Measurements from ENCODE around the gene CMIP. TPM values are rescaled to one million over a fixed set of nuclear protein-coding genes. Genes with fewer than 3 reads are reported as not detected.

Gene CMIP
- polyA plus RNA-seq, 1 donor from 2014 or later = 15.1 TPM

DNA sequence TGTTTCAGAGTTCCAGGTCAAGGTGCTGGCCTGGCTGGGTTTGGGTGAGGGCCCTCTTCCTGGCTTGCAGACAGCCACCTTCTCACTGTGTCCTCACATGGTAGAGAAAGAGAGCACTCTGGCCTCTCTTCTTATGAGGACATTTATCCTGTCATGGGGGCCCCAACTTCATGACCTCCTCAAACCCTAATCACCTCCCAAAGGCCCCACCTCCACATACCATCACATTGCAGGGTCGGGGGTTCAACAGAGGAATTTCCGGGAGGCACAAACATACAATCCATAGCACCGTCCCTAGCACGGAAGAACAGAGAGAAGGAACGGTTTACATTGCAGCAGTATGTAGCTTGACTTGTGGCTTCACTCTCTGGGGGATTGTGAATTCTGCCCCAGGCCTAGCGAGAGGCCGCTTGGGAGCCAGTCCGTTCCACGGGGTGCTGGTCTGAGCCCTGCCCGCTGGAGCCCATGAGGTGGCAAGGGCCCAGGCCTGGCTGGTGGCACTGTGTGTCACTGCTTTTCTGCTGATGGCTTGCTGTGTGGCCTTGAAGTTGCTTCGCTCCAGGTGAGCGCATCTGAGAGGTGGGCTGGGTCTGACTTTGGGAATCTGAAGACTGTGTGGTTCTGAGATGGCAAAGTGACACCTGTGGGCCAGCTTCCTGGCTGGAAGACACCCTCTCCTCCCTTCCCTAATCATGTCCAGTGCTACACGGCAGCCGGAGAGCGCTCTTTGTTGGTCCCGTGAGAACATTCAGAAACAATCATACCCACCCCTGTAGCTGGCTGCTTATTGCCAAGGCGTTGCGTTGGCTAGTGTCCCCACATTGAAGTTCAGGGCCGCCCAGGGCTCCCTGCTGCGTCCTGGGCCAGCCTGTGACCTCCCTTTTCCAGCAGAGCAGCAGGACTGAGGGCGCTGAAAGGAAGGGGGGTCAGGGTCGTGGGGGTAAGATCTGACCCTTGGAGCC is 98.3 kb downstream of the CMIP start:
- no peaks in the 10 kb centered on the region for H3K36me3 ChIP-seq (ENCODE audit: insufficient read depth, low read length)
- peaks cover 60% of the 10 kb centered on the region for H3K79me2 ChIP-seq (replicated peaks; ENCODE audit: insufficient read depth, low read length)
- no peak overlapping the region for H3K4me2 ChIP-seq (ENCODE audit: low read length)
- H3K27me3 ChIP-seq (ENCODE audit: insufficient read depth, low read depth, low read length) = no peaks in the 10 kb centered on the region
- H3K9ac ChIP-seq (ENCODE audit: low read length) = no peak overlapping the region
- H2AFZ ChIP-seq (ENCODE audit: low read depth, low read length) = no peak overlapping the region
- H3F3A ChIP-seq (ENCODE audit: insufficient read depth, low read length, poor library complexity, severe bottlenecking) = peaks cover 3% of the 10 kb centered on the region
- no peaks in the 10 kb centered on the region for H3K9me3 ChIP-seq (ENCODE audit: low read length)
- peak overlapping the region; percentile 69 for H3K27ac ChIP-seq (ENCODE audit: low read length)
- H3K4me3 ChIP-seq (ENCODE audit: low read length) = no peak overlapping the region
- TF ChIP-seq RAD21 (conservative IDR thresholded peaks at IDR 0.05) = no peak
- no peak for TF ChIP-seq MXI1 (conservative IDR thresholded peaks at IDR 0.05; ENCODE audit: poor library complexity, severe bottlenecking)
- no peak for TF ChIP-seq POLR2AphosphoS5 (IDR thresholded peaks at IDR 0.05)
- TF ChIP-seq, protein P1, sequence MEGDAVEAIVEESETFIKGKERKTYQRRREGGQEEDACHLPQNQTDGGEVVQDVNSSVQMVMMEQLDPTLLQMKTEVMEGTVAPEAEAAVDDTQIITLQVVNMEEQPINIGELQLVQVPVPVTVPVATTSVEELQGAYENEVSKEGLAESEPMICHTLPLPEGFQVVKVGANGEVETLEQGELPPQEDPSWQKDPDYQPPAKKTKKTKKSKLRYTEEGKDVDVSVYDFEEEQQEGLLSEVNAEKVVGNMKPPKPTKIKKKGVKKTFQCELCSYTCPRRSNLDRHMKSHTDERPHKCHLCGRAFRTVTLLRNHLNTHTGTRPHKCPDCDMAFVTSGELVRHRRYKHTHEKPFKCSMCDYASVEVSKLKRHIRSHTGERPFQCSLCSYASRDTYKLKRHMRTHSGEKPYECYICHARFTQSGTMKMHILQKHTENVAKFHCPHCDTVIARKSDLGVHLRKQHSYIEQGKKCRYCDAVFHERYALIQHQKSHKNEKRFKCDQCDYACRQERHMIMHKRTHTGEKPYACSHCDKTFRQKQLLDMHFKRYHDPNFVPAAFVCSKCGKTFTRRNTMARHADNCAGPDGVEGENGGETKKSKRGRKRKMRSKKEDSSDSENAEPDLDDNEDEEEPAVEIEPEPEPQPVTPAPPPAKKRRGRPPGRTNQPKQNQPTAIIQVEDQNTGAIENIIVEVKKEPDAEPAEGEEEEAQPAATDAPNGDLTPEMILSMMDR (IDR thresholded peaks at IDR 0.05; ENCODE audit: poor library complexity, severe bottlenecking) = no peak
- TF ChIP-seq, protein P2, sequence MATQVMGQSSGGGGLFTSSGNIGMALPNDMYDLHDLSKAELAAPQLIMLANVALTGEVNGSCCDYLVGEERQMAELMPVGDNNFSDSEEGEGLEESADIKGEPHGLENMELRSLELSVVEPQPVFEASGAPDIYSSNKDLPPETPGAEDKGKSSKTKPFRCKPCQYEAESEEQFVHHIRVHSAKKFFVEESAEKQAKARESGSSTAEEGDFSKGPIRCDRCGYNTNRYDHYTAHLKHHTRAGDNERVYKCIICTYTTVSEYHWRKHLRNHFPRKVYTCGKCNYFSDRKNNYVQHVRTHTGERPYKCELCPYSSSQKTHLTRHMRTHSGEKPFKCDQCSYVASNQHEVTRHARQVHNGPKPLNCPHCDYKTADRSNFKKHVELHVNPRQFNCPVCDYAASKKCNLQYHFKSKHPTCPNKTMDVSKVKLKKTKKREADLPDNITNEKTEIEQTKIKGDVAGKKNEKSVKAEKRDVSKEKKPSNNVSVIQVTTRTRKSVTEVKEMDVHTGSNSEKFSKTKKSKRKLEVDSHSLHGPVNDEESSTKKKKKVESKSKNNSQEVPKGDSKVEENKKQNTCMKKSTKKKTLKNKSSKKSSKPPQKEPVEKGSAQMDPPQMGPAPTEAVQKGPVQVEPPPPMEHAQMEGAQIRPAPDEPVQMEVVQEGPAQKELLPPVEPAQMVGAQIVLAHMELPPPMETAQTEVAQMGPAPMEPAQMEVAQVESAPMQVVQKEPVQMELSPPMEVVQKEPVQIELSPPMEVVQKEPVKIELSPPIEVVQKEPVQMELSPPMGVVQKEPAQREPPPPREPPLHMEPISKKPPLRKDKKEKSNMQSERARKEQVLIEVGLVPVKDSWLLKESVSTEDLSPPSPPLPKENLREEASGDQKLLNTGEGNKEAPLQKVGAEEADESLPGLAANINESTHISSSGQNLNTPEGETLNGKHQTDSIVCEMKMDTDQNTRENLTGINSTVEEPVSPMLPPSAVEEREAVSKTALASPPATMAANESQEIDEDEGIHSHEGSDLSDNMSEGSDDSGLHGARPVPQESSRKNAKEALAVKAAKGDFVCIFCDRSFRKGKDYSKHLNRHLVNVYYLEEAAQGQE (IDR thresholded peaks at IDR 0.05; ENCODE audit: borderline replicate concordance) = no peak
- no peak for TF ChIP-seq TAF1 (IDR thresholded peaks at IDR 0.05; ENCODE audit: low read depth)
- no peak for TF ChIP-seq SMC3 (conservative IDR thresholded peaks at IDR 0.05; ENCODE audit: poor library complexity)
- TF ChIP-seq EZH2 (IDR thresholded peaks at IDR 0.05; ENCODE audit: borderline replicate concordance, insufficient read depth, low read length, poor library complexity, severe bottlenecking) = no peak
- TF ChIP-seq EP300 (conservative IDR thresholded peaks at IDR 0.05; ENCODE audit: poor library complexity, severe bottlenecking) = no peak
- H4K20me1 ChIP-seq (ENCODE audit: insufficient read depth) = no peaks in the 10 kb centered on the region
- H3K9me2 ChIP-seq (ENCODE audit: insufficient read depth, low read length) = no peaks in the 10 kb centered on the region

DNA sequence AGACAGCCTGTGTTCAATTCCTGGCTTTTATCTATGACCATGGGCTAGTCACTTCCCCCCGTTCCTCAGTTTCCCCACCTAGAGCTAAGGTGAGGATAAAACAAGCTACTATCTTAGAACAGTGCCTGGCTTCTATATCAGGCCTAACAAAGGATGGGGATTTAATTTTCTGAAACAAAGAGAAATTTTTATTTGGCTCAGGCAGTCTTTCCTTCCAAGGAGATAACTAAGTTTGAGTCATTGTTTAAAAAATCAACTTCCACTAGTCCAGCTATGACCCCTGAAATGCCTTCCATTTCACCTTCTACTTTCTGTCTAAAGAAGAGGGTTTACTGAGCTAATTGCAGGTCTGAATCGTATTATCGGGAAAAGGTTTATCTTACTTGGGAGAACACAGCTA is 99.0 kb downstream of the CMIP start:
- H3K9me3 ChIP-seq (ENCODE audit: low read length) = no peaks in the 10 kb centered on the region
- no peak overlapping the region for H3K27ac ChIP-seq (ENCODE audit: low read length)
- H4K20me1 ChIP-seq (ENCODE audit: insufficient read depth) = no peaks in the 10 kb centered on the region
- H3K36me3 ChIP-seq (ENCODE audit: insufficient read depth, low read length) = no peaks in the 10 kb centered on the region
- H3F3A ChIP-seq (ENCODE audit: insufficient read depth, low read length, poor library complexity, severe bottlenecking) = peaks cover 3% of the 10 kb centered on the region
- H3K79me2 ChIP-seq (replicated peaks; ENCODE audit: insufficient read depth, low read length) = peaks cover 56% of the 10 kb centered on the region
- H3K9me2 ChIP-seq (ENCODE audit: insufficient read depth, low read length) = no peaks in the 10 kb centered on the region
- no peak overlapping the region for H3K9ac ChIP-seq (ENCODE audit: low read length)
- TF ChIP-seq, protein P1 (IDR thresholded peaks at IDR 0.05; ENCODE audit: poor library complexity, severe bottlenecking) = no peak
- no peak for TF ChIP-seq POLR2AphosphoS5 (IDR thresholded peaks at IDR 0.05)
- TF ChIP-seq RAD21 (conservative IDR thresholded peaks at IDR 0.05) = no peak
- no peak for TF ChIP-seq EP300 (conservative IDR thresholded peaks at IDR 0.05; ENCODE audit: poor library complexity, severe bottlenecking)
- no peak for TF ChIP-seq SMC3 (conservative IDR thresholded peaks at IDR 0.05; ENCODE audit: poor library complexity)
- TF ChIP-seq, protein P2 (IDR thresholded peaks at IDR 0.05; ENCODE audit: borderline replicate concordance) = no peak
- TF ChIP-seq MXI1 (conservative IDR thresholded peaks at IDR 0.05; ENCODE audit: poor library complexity, severe bottlenecking) = no peak
- TF ChIP-seq TAF1 (IDR thresholded peaks at IDR 0.05; ENCODE audit: low read depth) = no peak
- no peak for TF ChIP-seq EZH2 (IDR thresholded peaks at IDR 0.05; ENCODE audit: borderline replicate concordance, insufficient read depth, low read length, poor library complexity, severe bottlenecking)
- no peak overlapping the region for H3K4me2 ChIP-seq (ENCODE audit: low read length)
- no peaks in the 10 kb centered on the region for H3K27me3 ChIP-seq (ENCODE audit: insufficient read depth, low read depth, low read length)
- no peak overlapping the region for H2AFZ ChIP-seq (ENCODE audit: low read depth, low read length)
- no peak overlapping the region for H3K4me3 ChIP-seq (ENCODE audit: low read length)
